ENCODE measurements around the gene MAP3K12.
"Not testable (repeated sequence)": the region's sequence is repeated elsewhere in the genome, so short reads cannot be mapped to it uniquely, and the experiment has no call there.

DNA sequence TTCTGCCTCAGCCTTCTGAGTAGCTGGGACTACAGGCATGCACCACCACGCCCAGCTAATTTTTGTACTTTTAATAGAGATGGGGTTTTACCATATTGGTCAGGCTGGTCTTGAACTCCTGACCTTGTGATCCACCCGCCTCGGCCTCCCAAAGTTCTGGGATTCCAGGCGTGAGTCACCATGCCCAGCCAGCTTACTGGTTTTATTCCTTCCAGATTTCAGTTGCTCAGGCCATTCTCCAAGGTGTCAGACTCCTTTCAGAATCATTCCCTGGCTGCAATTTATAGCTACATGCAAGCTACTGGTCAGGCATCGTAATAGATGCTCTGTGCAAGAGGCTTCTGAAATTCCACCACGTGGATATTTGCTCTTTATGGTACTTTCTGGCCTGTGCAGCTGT, 17.8 kb downstream of the MAP3K12 start:
- TF ChIP-seq CTCF (optimal IDR thresholded peaks at IDR 0.05 in 1 of 3, IDR thresholded peaks at IDR 0.05 in 1 of 3, conservative IDR thresholded peaks at IDR 0.05 in 1 of 3; ENCODE audit: extremely low read depth in 1 of 3, insufficient read depth in 2 of 3, low read length in 3 of 3); EZH2 (IDR thresholded peaks at IDR 0.05; ENCODE audit: low read length): not testable (repeated sequence)
